A549 (cell line): ENCODE data around the gene CCDC40. TPM values are rescaled to one million over a fixed set of nuclear protein-coding genes. Genes with fewer than 3 reads are reported as not detected.

ENCODE experiments used
- ATAC-seq, 2 experiments: fragments of 200-7000 bp in 1 of 2; fragments of >200 bp in 1 of 2; cut with Nextera tagmentation in 1 of 2; cut with Tn5 transposase in 1 of 2; 3 replicates each; pipeline versions ENCODE4 v1.8.0 to v1.9.1; 2018 to 2020; ENCODE audit warnings: mild to moderate bottlenecking in 1 of 2, moderate library complexity in 1 of 2
- CTCF ChIA-PET: fragments of 300-600 bp; sonication (Branson Sonifier 250); formaldehyde crosslinking; extraction: SDS; loops from one replicate; lab custom pipeline; 2021; ENCODE audit warnings: antibody characterized with exemption, inconsistent platforms; lab: Yijun Ruan, JAX
- POLR2A ChIA-PET: fragments of 350-600 bp; formaldehyde crosslinking; extraction: SDS; loops from one replicate; lab custom pipeline; 2021; ENCODE audit warnings: antibody characterized with exemption, inconsistent platforms; lab: Yijun Ruan, JAX
- DNase-seq, 2 experiments: peaks; one replicate each; pipeline versions ENCODE4 v3.0.0 to v3.0.0-alpha.2; 2011 to 2016; ENCODE audit warnings: low read depth in 1 of 2, low spot score in 1 of 2
- FAIRE-seq: peaks from 2 replicates; lab custom pipeline; 2011; peaks lifted over from hg19 to GRCh38; lab: Jason Lieb, UNC
- H3K27ac ChIP-seq, 2 experiments: fragments of >200 bp; sonication (Bioruptor Twin); formaldehyde crosslinking; 3 replicates each; pipeline ENCODE4 v1.5.1; 2016 to 2017
- H3K4me1 ChIP-seq: fragments of >200 bp; sonication (Bioruptor Twin); formaldehyde crosslinking; 3 replicates; pipeline ENCODE4 v1.6.1; 2016
- H3K4me2 ChIP-seq: fragments of >200 bp; sonication (Bioruptor Twin); formaldehyde crosslinking; 3 replicates; pipeline ENCODE4 v1.6.1; 2016
- H3K4me3 ChIP-seq: fragments of >200 bp; sonication (Bioruptor Twin); formaldehyde crosslinking; 3 replicates; pipeline ENCODE4 v1.5.1; 2016
- H3K9me3 ChIP-seq: fragments of >200 bp; sonication (Bioruptor Twin); formaldehyde crosslinking; 3 replicates; pipeline ENCODE4 v1.6.1; 2016
- CBX2 ChIP-seq: fragments of 200-600 bp; sonication (generic); IDR thresholded peaks from 2 replicates; pipeline ENCODE4 v1.6.1; 2016; ENCODE audit warnings: low read depth, mild to moderate bottlenecking, borderline replicate concordance
- CHD2 ChIP-seq: fragments of 150-350 bp; IDR thresholded peaks from 2 replicates; pipeline ENCODE4 v1.6.1; 2014; ENCODE audit warnings: low read length; ENCODE audit not compliant: partially characterized antibody
- CHD4 ChIP-seq: fragments of 200-600 bp; sonication (generic); IDR thresholded peaks from 2 replicates; pipeline ENCODE4 v1.6.1; 2016; ENCODE audit warnings: antibody characterized with exemption, mild to moderate bottlenecking, borderline replicate concordance
- FOSB ChIP-seq: fragments of 250-450 bp; sonication (Bioruptor Pico); IDR thresholded peaks from 2 replicates; pipeline ENCODE4 v1.5.0; 2020; ENCODE audit warnings: mild to moderate bottlenecking, moderate library complexity
- HEYL ChIP-seq: fragments of 250-450 bp; sonication (Bioruptor Pico); IDR thresholded peaks from 2 replicates; pipeline ENCODE4 v1.8.0; 2021; ENCODE audit warnings: mild to moderate bottlenecking, moderate library complexity
- HOXB13 ChIP-seq: fragments of 250-450 bp; sonication (Bioruptor Pico); IDR thresholded peaks from 2 replicates; pipeline ENCODE4 v1.5.0; 2020; ENCODE audit warnings: low read depth, mild to moderate bottlenecking, moderate library complexity
- KDM1A ChIP-seq: fragments of 200-600 bp; sonication (generic); IDR thresholded peaks from 2 replicates; pipeline ENCODE4 v1.6.1; 2016; ENCODE audit warnings: low read depth, mild to moderate bottlenecking
- KDM5A ChIP-seq: fragments of 200-600 bp; sonication (generic); IDR thresholded peaks from 2 replicates; pipeline ENCODE4 v1.6.1; 2016; ENCODE audit warnings: antibody characterized with exemption, mild to moderate bottlenecking
- NFE2L2 ChIP-seq: fragments of 150-350 bp; conservative IDR thresholded peaks from 2 replicates; pipeline ENCODE4 v1.6.1; 2014; ENCODE audit warnings: low read length
- NR3C1 ChIP-seq: fragments of >200 bp; sonication (Bioruptor Twin); formaldehyde crosslinking; IDR thresholded peaks from 3 replicates; pipeline ENCODE4 v1.6.1; 2017
- RFX5 ChIP-seq: fragments of 450-650 bp; IDR thresholded peaks from 2 replicates; pipeline ENCODE4 v1.7.1; 2014; ENCODE audit warnings: antibody characterized with exemption, mild to moderate bottlenecking, moderate library complexity
- RNF2 ChIP-seq: fragments of 200-600 bp; sonication (generic); IDR thresholded peaks from 2 replicates; pipeline ENCODE4 v1.6.1; 2016; ENCODE audit warnings: low read depth, mild to moderate bottlenecking, antibody characterized with exemption, moderate library complexity, borderline replicate concordance
- SMC3 ChIP-seq: fragments of >200 bp; sonication (Bioruptor Twin); formaldehyde crosslinking; IDR thresholded peaks from 3 replicates; pipeline ENCODE4 v1.6.1; 2018; ENCODE audit warnings: inconsistent platforms
- SREBF2 ChIP-seq: fragments of 450-650 bp; IDR thresholded peaks from 2 replicates; pipeline ENCODE4 v1.6.1; 2014; ENCODE audit warnings: mild to moderate bottlenecking, moderate library complexity
- ZNF302 ChIP-seq: fragments of 250-450 bp; sonication (Bioruptor Pico); IDR thresholded peaks from 2 replicates; pipeline ENCODE4 v1.9.0; 2021; ENCODE audit warnings: inconsistent platforms, mild to moderate bottlenecking, moderate library complexity
- WGBS: methylation state at CpG from one replicate; pipeline ENCODE4 v1.1.6; 2017; ENCODE audit errors: missing lambda C conversion rate; 5-methylcytosine and 5-hydroxymethylcytosine counted together
- polyA plus RNA-seq, 4 experiments: library from polyadenylated mRNA; depleted of rRNA in 3 of 4; stranded (reverse); fragments of >200 nt; fragmentation: RNase III in 1 of 4; extraction: RNeasy Plus Mini Kit Qiagen cat#74134 plus additional on column Dnase treatment in 1 of 4; gene quantifications; 2 replicates in 3 of 4; 3 replicates in 1 of 4; pipeline ENCODE4 v1.2.3, GENCODE V29; 2011 to 2017
- TF ChIP-seq, protein P1 (sequence below): IDR thresholded peaks from 2 replicates; pipeline ENCODE4 v1.6.1; 2012; ENCODE audit warnings: low read depth, borderline replicate concordance
- TF ChIP-seq, protein P2 (sequence below): fragments of >200 bp; sonication (Bioruptor Twin); formaldehyde crosslinking; IDR thresholded peaks from 2 replicates; pipeline ENCODE4 v1.6.1; 2016
- TF ChIP-seq, protein P3 (sequence below): fragments of 200-600 bp; sonication (generic); IDR thresholded peaks from 2 replicates; pipeline ENCODE4 v1.6.1; 2016; ENCODE audit warnings: antibody characterized with exemption, mild to moderate bottlenecking, moderate library complexity
- TF ChIP-seq, protein P4 (sequence below): fragments of >200 bp; sonication (Bioruptor Twin); formaldehyde crosslinking; IDR thresholded peaks from 3 replicates; pipeline ENCODE4 v1.6.1; 2016
- TF ChIP-seq, protein P5 (sequence below): fragments of 250-450 bp; sonication (Bioruptor Pico); IDR thresholded peaks from 2 replicates; pipeline ENCODE4 v1.5.0; 2021; ENCODE audit warnings: mild to moderate bottlenecking, moderate library complexity, borderline replicate concordance

The CCDC40 gene
- polyA plus RNA-seq, 2 of the 4 experiments (the other 2 are of a cell fraction): 5.9 to 11.3 TPM

DNA sequence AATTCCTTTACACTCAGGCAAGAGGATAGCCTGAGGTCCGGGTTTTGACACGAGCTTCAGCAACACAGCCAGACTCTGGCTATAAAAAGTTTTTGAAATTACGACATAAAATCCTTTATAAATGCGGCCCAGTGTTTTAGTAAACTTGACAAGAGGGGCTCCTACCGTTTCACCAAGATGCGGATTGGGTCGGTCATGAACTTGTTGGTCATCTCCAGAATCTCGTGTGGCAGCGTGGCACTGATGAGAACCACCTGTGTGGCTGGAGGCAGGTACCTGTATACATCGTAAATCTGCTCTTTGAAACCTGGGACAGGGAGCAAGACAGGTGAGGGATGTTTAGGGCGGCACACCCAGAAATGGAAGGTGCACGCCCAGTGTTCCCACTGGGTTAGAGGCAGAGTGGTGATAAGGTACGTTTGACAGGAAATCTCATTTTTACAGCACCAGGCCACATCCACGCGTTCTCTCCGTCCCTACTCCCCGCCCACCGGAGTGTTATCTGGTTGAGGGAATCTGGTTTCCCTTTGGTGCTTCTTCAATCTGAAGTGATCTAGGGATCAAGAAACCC is 102.5 kb downstream of the CCDC40 start:
- 94% methylated on average over 18 of the region's 18 CpGs for WGBS
- POLR2A ChIA-PET: no interaction called here
- no peak for ATAC-seq
- CTCF ChIA-PET: interaction anchor here (1.1 to 1.2 kb wide), 2 partner anchors 35 to 37 kb away, joined by 3 read pairs; partner anchors contain the start of gene GAA
- Histone ChIP-seq H3K9me3 (no peaks in the 10 kb centered on the region), H3K4me3 (no peak overlapping the region), H3K27ac (no peak overlapping the region), H3K4me2 (no peak overlapping the region), H3K4me1 (peaks cover under 1% of the 10 kb centered on the region; the same call in 1 of the 3 replicates)
- DNase-seq: no peak
- no peak for FAIRE-seq
- TF ChIP-seq SMC3 (no peak), RNF2 (no peak), NFE2L2 (no peak), CHD4 (no peak), SREBF2 (no peak), KDM5A (no peak), FOSB (no peak), RFX5 (no peak), ZNF302 (CRISPR knock-in tag) (no peak), CHD2 (no peak), NR3C1 (no peak), CBX2 (no peak), HOXB13 (CRISPR knock-in tag) (no peak), KDM1A (no peak), HEYL (CRISPR knock-in tag) (no peak)
- TF ChIP-seq, protein P1, sequence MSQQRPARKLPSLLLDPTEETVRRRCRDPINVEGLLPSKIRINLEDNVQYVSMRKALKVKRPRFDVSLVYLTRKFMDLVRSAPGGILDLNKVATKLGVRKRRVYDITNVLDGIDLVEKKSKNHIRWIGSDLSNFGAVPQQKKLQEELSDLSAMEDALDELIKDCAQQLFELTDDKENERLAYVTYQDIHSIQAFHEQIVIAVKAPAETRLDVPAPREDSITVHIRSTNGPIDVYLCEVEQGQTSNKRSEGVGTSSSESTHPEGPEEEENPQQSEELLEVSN: no peak
- TF ChIP-seq, protein P2, sequence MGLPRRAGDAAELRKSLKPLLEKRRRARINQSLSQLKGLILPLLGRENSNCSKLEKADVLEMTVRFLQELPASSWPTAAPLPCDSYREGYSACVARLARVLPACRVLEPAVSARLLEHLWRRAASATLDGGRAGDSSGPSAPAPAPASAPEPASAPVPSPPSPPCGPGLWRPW: no peak
- TF ChIP-seq, protein P3, sequence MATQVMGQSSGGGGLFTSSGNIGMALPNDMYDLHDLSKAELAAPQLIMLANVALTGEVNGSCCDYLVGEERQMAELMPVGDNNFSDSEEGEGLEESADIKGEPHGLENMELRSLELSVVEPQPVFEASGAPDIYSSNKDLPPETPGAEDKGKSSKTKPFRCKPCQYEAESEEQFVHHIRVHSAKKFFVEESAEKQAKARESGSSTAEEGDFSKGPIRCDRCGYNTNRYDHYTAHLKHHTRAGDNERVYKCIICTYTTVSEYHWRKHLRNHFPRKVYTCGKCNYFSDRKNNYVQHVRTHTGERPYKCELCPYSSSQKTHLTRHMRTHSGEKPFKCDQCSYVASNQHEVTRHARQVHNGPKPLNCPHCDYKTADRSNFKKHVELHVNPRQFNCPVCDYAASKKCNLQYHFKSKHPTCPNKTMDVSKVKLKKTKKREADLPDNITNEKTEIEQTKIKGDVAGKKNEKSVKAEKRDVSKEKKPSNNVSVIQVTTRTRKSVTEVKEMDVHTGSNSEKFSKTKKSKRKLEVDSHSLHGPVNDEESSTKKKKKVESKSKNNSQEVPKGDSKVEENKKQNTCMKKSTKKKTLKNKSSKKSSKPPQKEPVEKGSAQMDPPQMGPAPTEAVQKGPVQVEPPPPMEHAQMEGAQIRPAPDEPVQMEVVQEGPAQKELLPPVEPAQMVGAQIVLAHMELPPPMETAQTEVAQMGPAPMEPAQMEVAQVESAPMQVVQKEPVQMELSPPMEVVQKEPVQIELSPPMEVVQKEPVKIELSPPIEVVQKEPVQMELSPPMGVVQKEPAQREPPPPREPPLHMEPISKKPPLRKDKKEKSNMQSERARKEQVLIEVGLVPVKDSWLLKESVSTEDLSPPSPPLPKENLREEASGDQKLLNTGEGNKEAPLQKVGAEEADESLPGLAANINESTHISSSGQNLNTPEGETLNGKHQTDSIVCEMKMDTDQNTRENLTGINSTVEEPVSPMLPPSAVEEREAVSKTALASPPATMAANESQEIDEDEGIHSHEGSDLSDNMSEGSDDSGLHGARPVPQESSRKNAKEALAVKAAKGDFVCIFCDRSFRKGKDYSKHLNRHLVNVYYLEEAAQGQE: no peak
- TF ChIP-seq, protein P4, sequence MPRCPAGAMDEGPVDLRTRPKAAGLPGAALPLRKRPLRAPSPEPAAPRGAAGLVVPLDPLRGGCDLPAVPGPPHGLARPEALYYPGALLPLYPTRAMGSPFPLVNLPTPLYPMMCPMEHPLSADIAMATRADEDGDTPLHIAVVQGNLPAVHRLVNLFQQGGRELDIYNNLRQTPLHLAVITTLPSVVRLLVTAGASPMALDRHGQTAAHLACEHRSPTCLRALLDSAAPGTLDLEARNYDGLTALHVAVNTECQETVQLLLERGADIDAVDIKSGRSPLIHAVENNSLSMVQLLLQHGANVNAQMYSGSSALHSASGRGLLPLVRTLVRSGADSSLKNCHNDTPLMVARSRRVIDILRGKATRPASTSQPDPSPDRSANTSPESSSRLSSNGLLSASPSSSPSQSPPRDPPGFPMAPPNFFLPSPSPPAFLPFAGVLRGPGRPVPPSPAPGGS: no peak
- TF ChIP-seq, protein P5, sequence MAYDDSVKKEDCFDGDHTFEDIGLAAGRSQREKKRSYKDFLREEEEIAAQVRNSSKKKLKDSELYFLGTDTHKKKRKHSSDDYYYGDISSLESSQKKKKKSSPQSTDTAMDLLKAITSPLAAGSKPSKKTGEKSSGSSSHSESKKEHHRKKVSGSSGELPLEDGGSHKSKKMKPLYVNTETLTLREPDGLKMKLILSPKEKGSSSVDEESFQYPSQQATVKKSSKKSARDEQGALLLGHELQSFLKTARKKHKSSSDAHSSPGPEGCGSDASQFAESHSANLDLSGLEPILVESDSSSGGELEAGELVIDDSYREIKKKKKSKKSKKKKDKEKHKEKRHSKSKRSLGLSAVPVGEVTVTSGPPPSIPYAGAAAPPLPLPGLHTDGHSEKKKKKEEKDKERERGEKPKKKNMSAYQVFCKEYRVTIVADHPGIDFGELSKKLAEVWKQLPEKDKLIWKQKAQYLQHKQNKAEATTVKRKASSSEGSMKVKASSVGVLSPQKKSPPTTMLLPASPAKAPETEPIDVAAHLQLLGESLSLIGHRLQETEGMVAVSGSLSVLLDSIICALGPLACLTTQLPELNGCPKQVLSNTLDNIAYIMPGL (CRISPR knock-in tag): no peak
